GM12878 (cell line): ENCODE results near the gene NKAIN1. TPM values are rescaled to one million over a fixed set of nuclear protein-coding genes. Genes with fewer than 3 reads are reported as not detected.

Source experiments
- ATAC-seq: fragments of 200-7000 bp; cut with Tn5 transposase; 3 replicates; pipeline ENCODE4 v1.9.1; 2020; ENCODE audit warnings: mild to moderate bottlenecking, moderate library complexity
- BruUV-seq: library from RNA; stranded (reverse); fragments of 400-500 nt; replicated peaks from 2 replicates; lab custom pipeline; 2021; lab: Mats Ljungman, UMichigan
- CTCF ChIA-PET: fragments of 300-600 bp; sonication (Branson Sonifier 250); formaldehyde crosslinking; extraction: SDS; loops from one replicate; lab custom pipeline; 2021; ENCODE audit warnings: inconsistent platforms; lab: Yijun Ruan, JAX
- POLR2A ChIA-PET: fragments of 350-600 bp; formaldehyde crosslinking; extraction: SDS; loops from one replicate; lab custom pipeline; 2021; ENCODE audit warnings: inconsistent platforms; lab: Charles Lee
- RAD21 ChIA-PET: fragments of 300-600 bp; sonication (Branson Sonifier 250); formaldehyde crosslinking; loops from one replicate; lab custom pipeline; 2023; ENCODE audit warnings: antibody characterized with exemption; ENCODE audit not compliant: unreplicated experiment; lab: Charles Lee
- SMC1A ChIA-PET: fragments of 300-600 bp; sonication (Branson Sonifier 250); formaldehyde crosslinking; loops from one replicate; lab custom pipeline; 2023; ENCODE audit not compliant: unreplicated experiment, uncharacterized antibody; lab: Charles Lee
- DNase-seq: peaks from one replicate; pipeline ENCODE4 v3.0.0-alpha.2; 2011; ENCODE audit warnings: low read depth, low spot score
- FAIRE-seq: peaks from 3 replicates; lab custom pipeline; 2011; peaks lifted over from hg19 to GRCh38; lab: Jason Lieb, UNC
- H2AFZ ChIP-seq: 2 replicates; pipeline ENCODE4 v1.6.0; 2011; ENCODE audit warnings: low read depth, low read length, control low read depth; ENCODE audit not compliant: control insufficient read depth
- H3K27ac ChIP-seq: 2 replicates; pipeline ENCODE4 v1.5.1; 2011; ENCODE audit warnings: control low read depth; ENCODE audit not compliant: control insufficient read depth, insufficient read depth
- H3K27me3 ChIP-seq, 2 experiments: replicated peaks in 1 of 2; 2 replicates each; pipeline versions ENCODE4 v1.6.0 to v1.6.1; 2011; ENCODE audit warnings: low read length in 1 of 2; ENCODE audit not compliant: control insufficient read depth in 2 of 2, insufficient read depth in 2 of 2
- H3K36me3 ChIP-seq, 2 experiments: 2 replicates each; pipeline ENCODE4 v1.5.1; 2011; ENCODE audit warnings: low read length in 1 of 2; ENCODE audit not compliant: control insufficient read depth in 2 of 2, insufficient read depth in 2 of 2
- H3K4me1 ChIP-seq: 2 replicates; pipeline ENCODE4 v1.6.1; 2011; ENCODE audit warnings: mild to moderate bottlenecking, low read length, moderate library complexity, mixed read lengths; ENCODE audit not compliant: control insufficient read depth, insufficient read depth
- H3K4me2 ChIP-seq: 2 replicates; pipeline ENCODE4 v1.6.0; 2011; ENCODE audit warnings: control low read depth; ENCODE audit not compliant: control insufficient read depth, insufficient read depth
- H3K4me3 ChIP-seq: fragments of 200-600 bp; sonication (generic); 2 replicates; pipeline ENCODE4 v1.5.1; 2016
- H3K79me2 ChIP-seq: 2 replicates; pipeline ENCODE4 v1.6.0; 2011; ENCODE audit warnings: low read length; ENCODE audit not compliant: control insufficient read depth, insufficient read depth
- H3K9ac ChIP-seq: 2 replicates; pipeline ENCODE4 v1.8.0; 2011; ENCODE audit warnings: low read length, control low read depth, mixed read lengths; ENCODE audit not compliant: control insufficient read depth, insufficient read depth
- H3K9me3 ChIP-seq: replicated peaks from 3 replicates; pipeline ENCODE4 v1.5.1; 2011; ENCODE audit warnings: mild to moderate bottlenecking, low read length; ENCODE audit not compliant: control insufficient read depth, insufficient read depth
- H4K20me1 ChIP-seq: 2 replicates; pipeline ENCODE4 v1.6.0; 2011; ENCODE audit not compliant: control insufficient read depth, insufficient read depth
- CBFB ChIP-seq: IDR thresholded peaks from 2 replicates; pipeline ENCODE4 v1.6.1; 2016; ENCODE audit warnings: antibody characterized with exemption, low read depth
- CHD4 ChIP-seq: fragments of 200-600 bp; sonication (generic); IDR thresholded peaks from 2 replicates; pipeline ENCODE4 v1.6.1; 2016; ENCODE audit warnings: mild to moderate bottlenecking
- IKZF2 ChIP-seq, 2 experiments: fragments of 450-650 bp; IDR thresholded peaks; 2 replicates each; pipeline ENCODE4 v1.6.1; 2017; ENCODE audit warnings: mild to moderate bottlenecking in 2 of 2, moderate library complexity in 2 of 2
- KAT2A ChIP-seq: conservative IDR thresholded peaks from 2 replicates; pipeline ENCODE4 v1.6.1; 2011; ENCODE audit warnings: low read depth, low read length; ENCODE audit not compliant: control insufficient read depth
- MEF2A ChIP-seq: IDR thresholded peaks from 2 replicates; pipeline ENCODE4 v1.6.1; 2011; ENCODE audit warnings: low read depth, mild to moderate bottlenecking, low read length, moderate library complexity; ENCODE audit not compliant: insufficient read depth
- MTA3 ChIP-seq: IDR thresholded peaks from 2 replicates; pipeline ENCODE4 v1.6.1; 2012; ENCODE audit warnings: low read length, inconsistent platforms, borderline replicate concordance
- NFXL1 ChIP-seq: fragments of 450-650 bp; IDR thresholded peaks from 2 replicates; pipeline ENCODE4 v1.6.1; 2017; ENCODE audit warnings: antibody characterized with exemption, mild to moderate bottlenecking, borderline replicate concordance
- NR2C2 ChIP-seq: IDR thresholded peaks from 2 replicates; pipeline ENCODE4 v1.6.1; 2011; ENCODE audit warnings: borderline replicate concordance, low read depth; ENCODE audit not compliant: control insufficient read depth, insufficient read length
- SIX5 ChIP-seq: IDR thresholded peaks from 2 replicates; pipeline ENCODE4 v1.6.1; 2011; ENCODE audit warnings: mild to moderate bottlenecking, low read depth, low read length, moderate library complexity; ENCODE audit not compliant: severe bottlenecking
- WGBS: methylation state at CpG from one replicate; pipeline ENCODE4 v1.1.6; 2016; ENCODE audit warnings: low lambda C conversion rate; ENCODE audit not compliant: insufficient replicate concordance, insufficient coverage; ENCODE audit errors: missing lambda C conversion rate; 5-methylcytosine and 5-hydroxymethylcytosine counted together
- in situ Hi-C: fragments of 300-500 bp; cut with MboI; formaldehyde crosslinking; loops from 9 replicates; pipeline ENCODE4 v1.14.3; 2018; ENCODE audit warnings: mixed read lengths
- intact Hi-C: fragments of 100-400 bp; cut with micrococcal nuclease; formaldehyde crosslinking; loops from one replicate; pipeline ENCODE4 v1.14.2; 2022; ENCODE audit not compliant: unreplicated experiment
- polyA plus RNA-seq, 11 experiments: library from polyadenylated mRNA; depleted of rRNA in 4 of 11; unstranded in 6 of 11; stranded (reverse) in 5 of 11; fragments of >200 nt; fragmentation: Nextera tagmentation in 4 of 11; fragmentation: Illumina TruSeq in 1 of 11; extraction: Ambion mirVana in 4 of 11; extraction: Trizol in 1 of 11; gene quantifications; 1 replicate in 1 of 11; 2 replicates in 10 of 11; pipeline versions ENCODE4 v1.2.1 to v1.2.3, GENCODE V29; 2011 to 2016; ENCODE audit warnings: inconsistent platforms in 2 of 11, missing spikeins in 2 of 11, low read depth in 1 of 11
- total RNA-seq, 4 experiments: library from RNA; depleted of rRNA in 3 of 4; stranded (reverse); fragments of >200 nt in 3 of 4; fragmentation: Illumina TruSeq in 1 of 4; extraction: Trizol in 1 of 4; gene quantifications; 2 replicates each; pipeline versions ENCODE4 v1.2.1 to v1.2.3, GENCODE V29; 2013 to 2021

NKAIN1 gene
- total and polyA plus RNA-seq, 10 of the 15 experiments (the other 5 are each of a cell fraction or from before 2014, with no cell fraction given), result not detected

DNA sequence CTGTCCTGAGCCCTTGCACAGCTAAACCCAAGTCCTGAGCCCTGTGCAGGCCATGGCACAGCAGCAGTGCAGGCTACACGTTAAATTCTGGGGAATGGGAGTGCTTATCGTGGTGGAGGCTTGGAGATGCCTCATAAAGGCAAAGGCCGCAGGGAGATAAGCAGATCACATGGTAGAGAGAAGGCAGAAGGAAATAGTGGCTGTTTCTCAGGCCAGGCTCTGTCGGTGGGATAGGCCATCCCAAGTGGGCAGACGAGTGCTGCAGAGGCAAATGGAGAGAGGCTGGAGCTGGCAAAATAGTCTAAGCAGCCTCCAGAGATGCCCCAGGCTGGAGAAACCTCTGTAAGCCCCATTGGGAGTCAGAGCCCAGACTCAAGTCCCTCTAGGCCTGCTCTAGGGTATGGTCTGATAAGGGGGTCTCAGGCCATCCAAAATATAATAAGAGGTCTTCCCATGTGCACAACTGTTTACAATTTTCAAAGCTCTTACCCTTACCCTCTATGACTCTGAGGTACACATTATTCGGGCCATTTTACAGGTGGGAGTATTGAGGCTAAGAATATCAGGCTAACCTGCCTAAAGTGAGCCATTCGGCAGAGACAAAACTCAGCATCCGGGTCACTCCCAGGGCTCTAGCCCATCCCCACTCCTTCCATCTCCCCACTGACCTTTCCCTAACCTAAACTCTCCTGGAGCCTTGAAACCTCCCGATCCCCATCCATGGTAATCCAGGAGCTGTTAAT is 79.6 kb downstream of the NKAIN1 start:
- Histone ChIP-seq H3K4me3 (no peak overlapping the region), H3K4me2 (no peak overlapping the region), H3K27me3 (no peaks in the 10 kb centered on the region), H3K36me3 (no peaks in the 10 kb centered on the region), H3K79me2 (no peaks in the 10 kb centered on the region), H3K9me3 (no peaks in the 10 kb centered on the region), H3K9ac (no peak overlapping the region), H4K20me1 (no peaks in the 10 kb centered on the region), H3K4me1 (no peaks in the 10 kb centered on the region), H3K27ac (no peak overlapping the region), H2AFZ (no peak overlapping the region)
- ATAC-seq (no peak), FAIRE-seq (no peak), DNase-seq (no peak)
- no peak for TF ChIP-seq CHD4
- no peak for TF ChIP-seq NR2C2
- no peak for TF ChIP-seq KAT2A
- no peak for TF ChIP-seq MTA3
- no peak for TF ChIP-seq IKZF2 (IDR thresholded peaks at IDR 0.05)
- TF ChIP-seq SIX5, result no peak
- no peak for TF ChIP-seq CBFB
- no peak for TF ChIP-seq NFXL1
- TF ChIP-seq MEF2A, result no peak
- in situ Hi-C loops (no loop called here), intact Hi-C loops (no loop called here)
- CTCF ChIA-PET, result interaction anchor here (0.6 to 1.3 kb wide), 5 partner anchors 11 to 913 kb away, joined by 3 to 4 read pairs (median 3); no protein-coding TSS in a partner anchor
- POLR2A ChIA-PET, result interaction anchor here (0.6 to 1.0 kb wide), 4 partner anchors 13 to 176 kb away, joined by 3 to 6 read pairs (median 4); no protein-coding TSS in a partner anchor
- 52% methylated on average over 9 of the region's 9 CpGs for WGBS
- RAD21 ChIA-PET, result no interaction called here
- SMC1A ChIA-PET, result no interaction called here
- no TSS peak for BruUV-seq
